ENCODE data around the gene HK2.
A peak's percentile ranks its signal among the peaks of the same experiment; 100 is the strongest.
"Not testable (repeated sequence)": the region's sequence is repeated elsewhere in the genome, so short reads cannot be mapped to it uniquely, and the experiment has no call there.

HK2 gene

GRCh38 chr2:74834792-74835755 lies 1.1 kb downstream of the HK2 start:
- DNase-seq (ENCODE audit: low spot score) = peak; percentile 67

- DNase-seq (ENCODE audit: low spot score) = peak; percentile 57
These were observed 2.1 kb downstream of the HK2 start for GRCh38 chr2:74835831-74836674.

GRCh38 chr2:74836675-74837401 lies 2.9 kb downstream of the HK2 start:
- DNase-seq (ENCODE audit: low spot score) = no peak

- no peak for DNase-seq (ENCODE audit: low spot score)
These were observed 7.7 kb downstream of the HK2 start for GRCh38 chr2:74841641-74842040.

GRCh38 chr2:74843433-74843832 lies 9.5 kb downstream of the HK2 start:
- DNase-seq (ENCODE audit: low spot score) = peak; percentile 71

GRCh38 chr2:74843899-74844298 lies 10.0 kb downstream of the HK2 start:
- peak; percentile 78 for DNase-seq (ENCODE audit: low spot score)

- DNase-seq (ENCODE audit: low spot score) = no peak
These were observed 10.8 kb downstream of the HK2 start for GRCh38 chr2:74844752-74845151.

- peak; percentile 78 for DNase-seq (ENCODE audit: low spot score)
These were observed 11.4 kb downstream of the HK2 start for GRCh38 chr2:74845217-74845751.

- DNase-seq (ENCODE audit: low spot score) = no peak
These were observed 12.1 kb downstream of the HK2 start for GRCh38 chr2:74845991-74846390.

- no peak for DNase-seq (ENCODE audit: low spot score)
These were observed 12.6 kb downstream of the HK2 start for GRCh38 chr2:74846481-74846880.

GRCh38 chr2:74847070-74847858 lies 13.3 kb downstream of the HK2 start:
- no peak for DNase-seq (ENCODE audit: low spot score)

GRCh38 chr2:74849228-74849892 lies 15.4 kb downstream of the HK2 start:
- no peak for DNase-seq (ENCODE audit: low spot score)

GRCh38 chr2:74850496-74851190 lies 16.7 kb downstream of the HK2 start:
- no peak for DNase-seq (ENCODE audit: low spot score)

- DNase-seq (ENCODE audit: low spot score) = no peak
These were observed 17.3 kb downstream of the HK2 start for GRCh38 chr2:74851191-74851566.

- not testable (repeated sequence) for DNase-seq (ENCODE audit: low spot score)
These were observed 19.4 kb downstream of the HK2 start for GRCh38 chr2:74853360-74853759.

- DNase-seq (ENCODE audit: low spot score) = no peak
These were observed 20.5 kb downstream of the HK2 start for GRCh38 chr2:74854401-74854800.

- DNase-seq (ENCODE audit: low spot score) = not testable (repeated sequence)
These were observed 21.3 kb downstream of the HK2 start for GRCh38 chr2:74855114-74855707.

- no peak for DNase-seq (ENCODE audit: low spot score)
These were observed 22.2 kb downstream of the HK2 start for GRCh38 chr2:74856004-74856578.

GRCh38 chr2:74856599-74856998 lies 22.7 kb downstream of the HK2 start:
- DNase-seq (ENCODE audit: low spot score) = no peak
